ENCODE results near the gene CHMP6.
"Not testable (repeated sequence)": the region's sequence is repeated elsewhere in the genome, so short reads cannot be mapped to it uniquely, and the experiment has no call there.

The CHMP6 gene

GRCh38 chr17:81030312-81030711 is 38.7 kb downstream of the CHMP6 start:
- not testable (repeated sequence) for DNase-seq (ENCODE audit: low read depth)

- no peak for DNase-seq (ENCODE audit: low read depth)
Measured at GRCh38 chr17:81030741-81031565, 39.3 kb downstream of the CHMP6 start.

GRCh38 chr17:81031566-81032550 is 40.2 kb downstream of the CHMP6 start:
- no peak for DNase-seq (ENCODE audit: low read depth)

GRCh38 chr17:81032641-81033480 is 41.2 kb downstream of the CHMP6 start:
- DNase-seq (ENCODE audit: low read depth), result no peak

GRCh38 chr17:81033535-81034167 is 42.0 kb downstream of the CHMP6 start:
- no peak for DNase-seq (ENCODE audit: low read depth)

- DNase-seq (ENCODE audit: low read depth), result no peak
Measured at GRCh38 chr17:81034168-81034777, 42.6 kb downstream of the CHMP6 start.

- peak; percentile 94 for DNase-seq (ENCODE audit: low read depth)
Measured at GRCh38 chr17:81034779-81035520, 43.3 kb downstream of the CHMP6 start, which contains the start of gene BAIAP2. TSS of gene BAIAP2 (plus strand) at chr17:81035151. CDS start at chr17:81035255, 104 bp downstream.

- DNase-seq (ENCODE audit: low read depth), result peak; percentile 17
Measured at GRCh38 chr17:81035521-81036196, 44.0 kb downstream of the CHMP6 start.

- no peak for DNase-seq (ENCODE audit: low read depth)
Measured at GRCh38 chr17:81036197-81036941, 44.7 kb downstream of the CHMP6 start.

GRCh38 chr17:81037026-81037797 is 45.6 kb downstream of the CHMP6 start:
- DNase-seq (ENCODE audit: low read depth), result no peak

- no peak for DNase-seq (ENCODE audit: low read depth)
Measured at GRCh38 chr17:81037798-81038733, 46.4 kb downstream of the CHMP6 start.

- no peak for DNase-seq (ENCODE audit: low read depth)
Measured at GRCh38 chr17:81039096-81039495, 47.5 kb downstream of the CHMP6 start.

GRCh38 chr17:81039854-81040758 is 48.5 kb downstream of the CHMP6 start:
- DNase-seq (ENCODE audit: low read depth), result no peak

GRCh38 chr17:81040791-81041337 is 49.2 kb downstream of the CHMP6 start:
- DNase-seq (ENCODE audit: low read depth), result no peak

- DNase-seq (ENCODE audit: low read depth), result no peak
Measured at GRCh38 chr17:81042606-81043005, 51.0 kb downstream of the CHMP6 start.
